ENCODE results near the gene RFX3. TPM values are rescaled to one million over a fixed set of nuclear protein-coding genes. Genes with fewer than 3 reads are reported as not detected.

RFX3 gene
- total and polyA plus RNA-seq, 2 of the 13 experiments (the other 11 are each of a cell fraction or from before 2014, with no cell fraction given) = 2.7 to 5.3 TPM

DNA sequence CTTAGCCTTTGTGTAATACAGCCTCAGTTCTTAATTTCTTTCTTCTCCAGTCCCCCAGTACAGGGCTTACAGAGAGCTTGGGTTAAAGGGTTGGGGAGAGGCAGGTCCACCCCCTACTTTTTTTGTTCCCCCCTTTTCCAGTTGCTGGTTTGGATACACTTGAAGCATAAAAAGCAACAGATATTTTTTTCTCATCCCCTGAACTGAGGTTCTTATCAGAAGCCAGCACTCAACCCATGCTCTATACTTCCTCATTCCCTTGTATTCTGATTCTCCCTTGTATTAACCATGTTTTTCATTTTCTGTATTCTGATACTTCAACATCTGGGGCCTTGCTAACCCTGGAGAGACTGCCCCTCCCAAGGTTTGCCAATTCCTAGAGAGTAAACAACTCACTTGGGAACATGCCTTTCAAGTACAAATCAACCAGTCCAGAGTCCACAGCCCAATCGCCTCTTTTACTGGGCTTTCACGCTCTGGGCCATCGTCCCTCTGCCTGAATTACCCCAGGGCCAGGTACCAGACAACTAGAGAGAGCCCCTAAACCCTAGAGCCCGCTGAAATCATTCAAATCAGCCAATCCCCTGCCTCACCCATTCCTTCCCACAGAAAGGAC lies 348.5 kb downstream of the RFX3 start (continued):
- TF ChIP-seq, protein P1, sequence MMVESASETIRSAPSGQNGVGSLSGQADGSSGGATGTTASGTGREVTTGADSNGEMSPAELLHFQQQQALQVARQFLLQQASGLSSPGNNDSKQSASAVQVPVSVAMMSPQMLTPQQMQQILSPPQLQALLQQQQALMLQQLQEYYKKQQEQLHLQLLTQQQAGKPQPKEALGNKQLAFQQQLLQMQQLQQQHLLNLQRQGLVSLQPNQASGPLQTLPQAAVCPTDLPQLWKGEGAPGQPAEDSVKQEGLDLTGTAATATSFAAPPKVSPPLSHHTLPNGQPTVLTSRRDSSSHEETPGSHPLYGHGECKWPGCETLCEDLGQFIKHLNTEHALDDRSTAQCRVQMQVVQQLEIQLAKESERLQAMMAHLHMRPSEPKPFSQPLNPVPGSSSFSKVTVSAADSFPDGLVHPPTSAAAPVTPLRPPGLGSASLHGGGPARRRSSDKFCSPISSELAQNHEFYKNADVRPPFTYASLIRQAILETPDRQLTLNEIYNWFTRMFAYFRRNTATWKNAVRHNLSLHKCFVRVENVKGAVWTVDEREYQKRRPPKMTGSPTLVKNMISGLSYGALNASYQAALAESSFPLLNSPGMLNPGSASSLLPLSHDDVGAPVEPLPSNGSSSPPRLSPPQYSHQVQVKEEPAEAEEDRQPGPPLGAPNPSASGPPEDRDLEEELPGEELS (CRISPR knock-in tag; IDR thresholded peaks at IDR 0.05) = peak; percentile 85
- TF ChIP-seq, protein P2, sequence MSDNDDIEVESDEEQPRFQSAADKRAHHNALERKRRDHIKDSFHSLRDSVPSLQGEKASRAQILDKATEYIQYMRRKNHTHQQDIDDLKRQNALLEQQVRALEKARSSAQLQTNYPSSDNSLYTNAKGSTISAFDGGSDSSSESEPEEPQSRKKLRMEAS (IDR thresholded peaks at IDR 0.05) = peak; percentile 36; the same call in 1 of the 2 replicates
- TF ChIP-seq U2AF1 (optimal IDR thresholded peaks at IDR 0.05; ENCODE audit: low read depth, low read length) = no peak
- TF ChIP-seq ZFP36L2 (CRISPR knock-in tag; IDR thresholded peaks at IDR 0.05) = no peak
- TF ChIP-seq, protein P3, sequence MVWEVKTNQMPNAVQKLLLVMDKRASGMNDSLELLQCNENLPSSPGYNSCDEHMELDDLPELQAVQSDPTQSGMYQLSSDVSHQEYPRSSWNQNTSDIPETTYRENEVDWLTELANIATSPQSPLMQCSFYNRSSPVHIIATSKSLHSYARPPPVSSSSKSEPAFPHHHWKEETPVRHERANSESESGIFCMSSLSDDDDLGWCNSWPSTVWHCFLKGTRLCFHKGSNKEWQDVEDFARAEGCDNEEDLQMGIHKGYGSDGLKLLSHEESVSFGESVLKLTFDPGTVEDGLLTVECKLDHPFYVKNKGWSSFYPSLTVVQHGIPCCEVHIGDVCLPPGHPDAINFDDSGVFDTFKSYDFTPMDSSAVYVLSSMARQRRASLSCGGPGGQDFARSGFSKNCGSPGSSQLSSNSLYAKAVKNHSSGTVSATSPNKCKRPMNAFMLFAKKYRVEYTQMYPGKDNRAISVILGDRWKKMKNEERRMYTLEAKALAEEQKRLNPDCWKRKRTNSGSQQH (CRISPR knock-in tag; IDR thresholded peaks at IDR 0.05; ENCODE audit: low read depth) = no peak
- TF ChIP-seq MEIS1 (CRISPR knock-in tag; IDR thresholded peaks at IDR 0.05; ENCODE audit: borderline replicate concordance) = no peak
- TF ChIP-seq, protein P4, sequence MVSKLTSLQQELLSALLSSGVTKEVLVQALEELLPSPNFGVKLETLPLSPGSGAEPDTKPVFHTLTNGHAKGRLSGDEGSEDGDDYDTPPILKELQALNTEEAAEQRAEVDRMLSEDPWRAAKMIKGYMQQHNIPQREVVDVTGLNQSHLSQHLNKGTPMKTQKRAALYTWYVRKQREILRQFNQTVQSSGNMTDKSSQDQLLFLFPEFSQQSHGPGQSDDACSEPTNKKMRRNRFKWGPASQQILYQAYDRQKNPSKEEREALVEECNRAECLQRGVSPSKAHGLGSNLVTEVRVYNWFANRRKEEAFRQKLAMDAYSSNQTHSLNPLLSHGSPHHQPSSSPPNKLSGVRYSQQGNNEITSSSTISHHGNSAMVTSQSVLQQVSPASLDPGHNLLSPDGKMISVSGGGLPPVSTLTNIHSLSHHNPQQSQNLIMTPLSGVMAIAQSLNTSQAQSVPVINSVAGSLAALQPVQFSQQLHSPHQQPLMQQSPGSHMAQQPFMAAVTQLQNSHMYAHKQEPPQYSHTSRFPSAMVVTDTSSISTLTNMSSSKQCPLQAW (CRISPR knock-in tag; IDR thresholded peaks at IDR 0.05) = peak; percentile 45; the same call in 1 of the 2 replicates
- TF ChIP-seq ZNF180 (CRISPR knock-in tag; IDR thresholded peaks at IDR 0.05; ENCODE audit: borderline replicate concordance, low read depth) = no peak
- TF ChIP-seq SOX13 (IDR thresholded peaks at IDR 0.05) = no peak
- TF ChIP-seq SOX13 (CRISPR knock-in tag; conservative IDR thresholded peaks at IDR 0.05 in 1 of 2, IDR thresholded peaks at IDR 0.05 in 1 of 2) = peak in 1 of 2 experiments; percentile 77; a peak in 2 of 4 replicates
- TF ChIP-seq, protein P5, sequence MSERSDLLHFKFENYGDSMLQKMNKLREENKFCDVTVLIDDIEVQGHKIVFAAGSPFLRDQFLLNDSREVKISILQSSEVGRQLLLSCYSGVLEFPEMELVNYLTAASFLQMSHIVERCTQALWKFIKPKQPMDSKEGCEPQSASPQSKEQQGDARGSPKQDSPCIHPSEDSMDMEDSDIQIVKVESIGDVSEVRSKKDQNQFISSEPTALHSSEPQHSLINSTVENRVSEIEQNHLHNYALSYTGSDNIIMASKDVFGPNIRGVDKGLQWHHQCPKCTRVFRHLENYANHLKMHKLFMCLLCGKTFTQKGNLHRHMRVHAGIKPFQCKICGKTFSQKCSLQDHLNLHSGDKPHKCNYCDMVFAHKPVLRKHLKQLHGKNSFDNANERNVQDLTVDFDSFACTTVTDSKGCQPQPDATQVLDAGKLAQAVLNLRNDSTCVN (CRISPR knock-in tag; IDR thresholded peaks at IDR 0.05; ENCODE audit: borderline replicate concordance) = no peak
- TF ChIP-seq, protein P6, sequence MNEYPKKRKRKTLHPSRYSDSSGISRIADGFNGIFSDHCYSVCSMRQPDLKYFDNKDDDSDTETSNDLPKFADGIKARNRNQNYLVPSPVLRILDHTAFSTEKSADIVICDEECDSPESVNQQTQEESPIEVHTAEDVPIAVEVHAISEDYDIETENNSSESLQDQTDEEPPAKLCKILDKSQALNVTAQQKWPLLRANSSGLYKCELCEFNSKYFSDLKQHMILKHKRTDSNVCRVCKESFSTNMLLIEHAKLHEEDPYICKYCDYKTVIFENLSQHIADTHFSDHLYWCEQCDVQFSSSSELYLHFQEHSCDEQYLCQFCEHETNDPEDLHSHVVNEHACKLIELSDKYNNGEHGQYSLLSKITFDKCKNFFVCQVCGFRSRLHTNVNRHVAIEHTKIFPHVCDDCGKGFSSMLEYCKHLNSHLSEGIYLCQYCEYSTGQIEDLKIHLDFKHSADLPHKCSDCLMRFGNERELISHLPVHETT (CRISPR knock-in tag; conservative IDR thresholded peaks at IDR 0.05) = no peak
- TF ChIP-seq, protein P7, sequence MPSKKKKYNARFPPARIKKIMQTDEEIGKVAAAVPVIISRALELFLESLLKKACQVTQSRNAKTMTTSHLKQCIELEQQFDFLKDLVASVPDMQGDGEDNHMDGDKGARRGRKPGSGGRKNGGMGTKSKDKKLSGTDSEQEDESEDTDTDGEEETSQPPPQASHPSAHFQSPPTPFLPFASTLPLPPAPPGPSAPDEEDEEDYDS (CRISPR knock-in tag; IDR thresholded peaks at IDR 0.05) = no peak; the same call in 1 of the 2 replicates
- TF ChIP-seq ZNF12 (CRISPR knock-in tag; IDR thresholded peaks at IDR 0.05) = 0 out of 2 replicates have a peak, but pooled peaks have one; percentile 27
- TF ChIP-seq NR2F6 (IDR thresholded peaks at IDR 0.05) = peak; percentile 26; the same call in 1 of the 2 replicates
- peak; percentile 47; the same call in 1 of the 2 replicates for TF ChIP-seq NR2F6 (CRISPR knock-in tag; IDR thresholded peaks at IDR 0.05)
- no peak for TF ChIP-seq KMT2B (CRISPR knock-in tag; IDR thresholded peaks at IDR 0.05)
- TF ChIP-seq, protein P8, sequence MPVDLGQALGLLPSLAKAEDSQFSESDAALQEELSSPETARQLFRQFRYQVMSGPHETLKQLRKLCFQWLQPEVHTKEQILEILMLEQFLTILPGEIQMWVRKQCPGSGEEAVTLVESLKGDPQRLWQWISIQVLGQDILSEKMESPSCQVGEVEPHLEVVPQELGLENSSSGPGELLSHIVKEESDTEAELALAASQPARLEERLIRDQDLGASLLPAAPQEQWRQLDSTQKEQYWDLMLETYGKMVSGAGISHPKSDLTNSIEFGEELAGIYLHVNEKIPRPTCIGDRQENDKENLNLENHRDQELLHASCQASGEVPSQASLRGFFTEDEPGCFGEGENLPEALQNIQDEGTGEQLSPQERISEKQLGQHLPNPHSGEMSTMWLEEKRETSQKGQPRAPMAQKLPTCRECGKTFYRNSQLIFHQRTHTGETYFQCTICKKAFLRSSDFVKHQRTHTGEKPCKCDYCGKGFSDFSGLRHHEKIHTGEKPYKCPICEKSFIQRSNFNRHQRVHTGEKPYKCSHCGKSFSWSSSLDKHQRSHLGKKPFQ (CRISPR knock-in tag; IDR thresholded peaks at IDR 0.05; ENCODE audit: insufficient replicate concordance) = no peak
- TF ChIP-seq ZNF451 (CRISPR knock-in tag; IDR thresholded peaks at IDR 0.05) = no peak

Measured in HepG2 (cell line).